Ovary (tissue), 9 donors: Measurements from ENCODE around the gene SOAT2. TPM values are rescaled to one million over a fixed set of nuclear protein-coding genes. Genes with fewer than 3 reads are reported as not detected.

Experiments used
- DNase-seq, 5 donors: peaks; one replicate each; pipeline ENCODE4 v3.0.0-alpha.2; 2019 to 2020
- H3K27ac ChIP-seq, 2 donors: fragments of 200-600 bp; one replicate each; pipeline versions ENCODE4 v1.5.1 to v1.8.0; 2019 to 2022
- H3K27me3 ChIP-seq: fragments of 200-600 bp; one replicate; pipeline ENCODE4 v1.8.0; 2022
- H3K36me3 ChIP-seq: fragments of 200-600 bp; sonication (generic); one replicate; pipeline ENCODE4 v1.5.1; 2019
- H3K4me1 ChIP-seq: one replicate; pipeline ENCODE4 v1.8.1; 2013; ENCODE audit warnings: mild to moderate bottlenecking, moderate library complexity; ENCODE audit not compliant: insufficient read depth
- H3K4me3 ChIP-seq: fragments of 200-600 bp; sonication (generic); one replicate; pipeline ENCODE4 v1.5.1; 2017
- H3K9me3 ChIP-seq, 2 donors: fragments of 200-600 bp in 1 of 2; sonication (generic) in 1 of 2; one replicate each; pipeline versions ENCODE4 v1.5.1 to v1.8.1; 2013 to 2019; ENCODE audit warnings: mild to moderate bottlenecking in 1 of 2, moderate library complexity in 1 of 2
- CTCF ChIP-seq, 3 donors: fragments of 450-650 bp in 2 of 3; fragments of 200-600 bp in 1 of 3; IDR thresholded peaks; one replicate each; pipeline versions ENCODE4 v1.5.1 to v1.8.0; 2016 to 2022; ENCODE audit warnings: antibody characterized with exemption in 3 of 3, mild to moderate bottlenecking in 1 of 3
- EP300 ChIP-seq: sonication (generic); formaldehyde crosslinking; IDR thresholded peaks from one replicate; pipeline ENCODE4 v1.6.1; 2017; ENCODE audit warnings: antibody characterized with exemption
- POLR2A ChIP-seq: fragments of 450-650 bp; IDR thresholded peaks from one replicate; pipeline ENCODE4 v1.6.1; 2017; ENCODE audit warnings: antibody characterized with exemption, mild to moderate bottlenecking, moderate library complexity
- WGBS, 3 donors: extraction: QIAGEN DNeasy Blood & Tissue Kit in 1 of 3; methylation state at CpG; one replicate each; pipeline versions ENCODE4 v1.1.5 to v1.1.7; 2013 to 2017; 5-methylcytosine and 5-hydroxymethylcytosine counted together
- intact Hi-C, 4 donors: fragments of 100-400 bp; cut with DNase I; formaldehyde crosslinking; loops; one replicate each; pipeline versions ENCODE4 v1.11.0 to v1.15.1; 2022 to 2023
- polyA plus RNA-seq, 2 donors: library from polyadenylated mRNA; stranded (reverse); fragments of 200-250 nt in 1 of 2; fragments of 350-450 nt in 1 of 2; fragmentation: Illumina TruSeq in 1 of 2; extraction: RNeasy Lipid Tissue Mini Kit (QIAGEN cat#74804) in 1 of 2; gene quantifications; one replicate each; pipeline ENCODE4 v1.2.3, GENCODE V29; 2013 to 2014
- total RNA-seq, 7 donors: library from RNA; depleted of rRNA in 2 of 7; stranded (reverse); fragments of >200 nt in 2 of 7; fragmentation: NEBNext Ultra II Directional in 3 of 7; extraction: Animal tissue kit (Norgen Biotek cat#: 25700) in 3 of 7; gene quantifications; one replicate each; pipeline versions ENCODE4 v1.1.0 to v1.2.4, GENCODE V29; 2016 to 2023
- donor health status: DM: no; HTN: no; CAD: no; lungs with moderate emphysema.
- donor health status: DM: no; HTN: no; CAD: no.
- donor health status: Bipolar disorder and iron deficiency.
- donor health status: DM: yes; HTN: yes; CAD: no.
- donor health status: DM: no; HTN: no; CAD: no.
- donor health status: DM: yes; HTN: yes; CAD: no.

The SOAT2 gene
- total and polyA plus RNA-seq, 9 donors = 0.07 to 0.72 (median 0.28) TPM; not detected in 4

GRCh38 chr12:53068811-53069585 is 34.3 kb upstream of the SOAT2 start:
- Histone ChIP-seq H3K9me3 (no peaks in the 10 kb centered on the region), H3K27ac (peak overlapping the region; percentile 62 to 71), H3K27me3 (no peaks in the 10 kb centered on the region), H3K36me3 (no peaks in the 10 kb centered on the region), H3K4me1 (peaks cover 44% of the 10 kb centered on the region), H3K4me3 (no peak overlapping the region)
- DNase-seq = peak; percentile 32 to 62 (median 40)
- no peak for TF ChIP-seq POLR2A
- TF ChIP-seq EP300 = no peak
- TF ChIP-seq CTCF (IDR thresholded peaks at IDR 0.05) = no peak
- intact Hi-C loops = loop anchor here in 3 of 4 donors (1.0 to 5.0 kb wide), 3 partner anchors 30 to 128 kb away; no protein-coding TSS in a partner anchor
- WGBS, 3 donors = 59 to 66% (median 64%) methylated on average over 15 of the region's 15 CpGs

- no peaks in the 10 kb centered on the region for H3K27me3 ChIP-seq
- peak; percentile 30 to 79 (median 73) for DNase-seq
- TF ChIP-seq EP300 (no peak), CTCF (IDR thresholded peaks at IDR 0.05) (no peak), POLR2A (no peak)
- peaks cover 43% of the 10 kb centered on the region for H3K4me1 ChIP-seq
- no peaks in the 10 kb centered on the region for H3K36me3 ChIP-seq
- WGBS, 3 donors = 34 to 49% (median 43%) methylated on average over 12 of the region's 12 CpGs
- H3K4me3 ChIP-seq = no peak overlapping the region
- no peaks in the 10 kb centered on the region for H3K9me3 ChIP-seq
- intact Hi-C loops = loop anchor here in 3 of 4 donors (2.0 to 5.0 kb wide), 2 partner anchors 117 to 127 kb away; no protein-coding TSS in a partner anchor
- peak overlapping the region; percentile 62 to 71 for H3K27ac ChIP-seq
Observed at GRCh38 chr12:53069621-53070410, 33.5 kb upstream of the SOAT2 start.

GRCh38 chr12:53070877-53071492 is 32.3 kb upstream of the SOAT2 start:
- H3K4me3 ChIP-seq = no peak overlapping the region
- no peaks in the 10 kb centered on the region for H3K27me3 ChIP-seq
- DNase-seq = peak in 4 of 5 donors; percentile 26 to 42 (median 33)
- peaks cover 43% of the 10 kb centered on the region for H3K4me1 ChIP-seq
- 79 to 88% (median 86%) methylated on average over 7 of the region's 7 CpGs for WGBS, 3 donors
- no peaks in the 10 kb centered on the region for H3K9me3 ChIP-seq
- no peaks in the 10 kb centered on the region for H3K36me3 ChIP-seq
- peak overlapping the region; percentile 71 to 75 for H3K27ac ChIP-seq
- intact Hi-C loops = no loop called here
- TF ChIP-seq EP300 = no peak
- no peak for TF ChIP-seq CTCF (IDR thresholded peaks at IDR 0.05)
- TF ChIP-seq POLR2A = no peak
